HEK293T (cell line): Measurements from ENCODE around the gene NTSR1.

Source experiments
- CTCF ChIA-PET: fragments of 350-600 bp; formaldehyde crosslinking; extraction: SDS; loops from one replicate; lab custom pipeline; 2021; ENCODE audit warnings: antibody characterized with exemption, inconsistent platforms; lab: Yijun Ruan, JAX
- POLR2A ChIA-PET: fragments of 350-600 bp; formaldehyde crosslinking; extraction: SDS; loops from one replicate; lab custom pipeline; 2020; ENCODE audit warnings: antibody characterized with exemption, inconsistent platforms; lab: Yijun Ruan, JAX
- DNase-seq: peaks from one replicate; pipeline ENCODE4 v3.0.0; 2012; ENCODE audit warnings: mixed read lengths; ENCODE audit errors: extremely low spot score
- ARNT ChIP-seq: fragments of 450-650 bp; IDR thresholded peaks from 2 replicates; pipeline ENCODE4 v1.6.1; 2017; ENCODE audit warnings: mild to moderate bottlenecking
- BHLHE40 ChIP-seq: fragments of 450-650 bp; IDR thresholded peaks from 2 replicates; pipeline ENCODE4 v1.6.1; 2016; ENCODE audit warnings: mild to moderate bottlenecking, moderate library complexity, borderline replicate concordance
- CTBP1 ChIP-seq: fragments of 450-650 bp; IDR thresholded peaks from 2 replicates; pipeline ENCODE4 v1.6.1; 2016; ENCODE audit warnings: borderline replicate concordance
- ELF4 ChIP-seq: fragments of 450-650 bp; IDR thresholded peaks from 2 replicates; pipeline ENCODE4 v1.6.1; 2017; ENCODE audit warnings: antibody characterized with exemption
- FOXA1 ChIP-seq: fragments of 450-650 bp; IDR thresholded peaks from 2 replicates; pipeline ENCODE4 v1.6.1; 2016; ENCODE audit warnings: mild to moderate bottlenecking
- FOXK2 ChIP-seq: fragments of 450-650 bp; IDR thresholded peaks from 2 replicates; pipeline ENCODE4 v1.6.1; 2016; ENCODE audit warnings: mild to moderate bottlenecking
- FOXM1 ChIP-seq: fragments of 450-650 bp; IDR thresholded peaks from 2 replicates; pipeline ENCODE4 v1.6.1; 2017; ENCODE audit warnings: mild to moderate bottlenecking, borderline replicate concordance
- HDGF ChIP-seq: fragments of 450-650 bp; IDR thresholded peaks from 2 replicates; pipeline ENCODE4 v1.6.1; 2017; ENCODE audit warnings: antibody characterized with exemption, borderline replicate concordance
- L3MBTL2 ChIP-seq: fragments of 450-650 bp; conservative IDR thresholded peaks from 2 replicates; pipeline ENCODE4 v1.6.1; 2016; ENCODE audit warnings: mild to moderate bottlenecking
- LEF1 ChIP-seq: fragments of 450-650 bp; IDR thresholded peaks from 2 replicates; pipeline ENCODE4 v1.6.1; 2017; ENCODE audit warnings: mild to moderate bottlenecking, borderline replicate concordance
- NFRKB ChIP-seq: fragments of 450-650 bp; IDR thresholded peaks from 2 replicates; pipeline ENCODE4 v1.6.1; 2016; ENCODE audit warnings: mild to moderate bottlenecking, moderate library complexity
- SP1 ChIP-seq: fragments of 450-650 bp; IDR thresholded peaks from 2 replicates; pipeline ENCODE4 v1.6.1; 2017
- SUZ12 ChIP-seq: fragments of 450-650 bp; IDR thresholded peaks from 2 replicates; pipeline ENCODE4 v1.6.1; 2016; ENCODE audit warnings: mild to moderate bottlenecking
- TARDBP ChIP-seq: fragments of 450-650 bp; IDR thresholded peaks from 2 replicates; pipeline ENCODE4 v1.6.1; 2016
- ZNF384 ChIP-seq: fragments of 450-650 bp; IDR thresholded peaks from 2 replicates; pipeline ENCODE4 v1.6.1; 2016
- TF ChIP-seq, protein P1 (sequence below): fragments of 450-650 bp; IDR thresholded peaks from 2 replicates; pipeline ENCODE4 v1.6.1; 2016

The NTSR1 gene

DNA sequence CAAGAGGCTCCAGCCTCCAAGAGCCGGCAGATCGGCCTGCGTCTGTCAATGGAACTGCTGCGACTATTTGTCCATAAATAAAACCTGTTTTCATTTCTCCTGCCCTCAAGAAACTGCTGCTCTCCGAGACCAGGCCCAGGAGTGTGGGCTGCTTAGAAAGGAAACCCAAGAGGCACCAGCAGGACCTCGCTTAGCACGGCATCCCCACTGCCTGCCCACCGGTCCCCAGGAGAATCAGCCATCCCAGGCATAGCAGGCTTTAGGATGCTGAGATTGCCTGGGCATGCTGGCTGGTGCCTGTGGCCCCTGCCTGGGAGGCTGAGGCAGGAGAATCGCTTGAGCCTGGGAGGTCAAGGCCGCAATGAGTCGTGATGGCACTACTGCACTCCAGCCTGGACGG is 17.6 kb downstream of the NTSR1 start:
- CTCF ChIA-PET: no interaction called here
- no peak for TF ChIP-seq TARDBP
- TF ChIP-seq FOXK2: no peak
- no peak for TF ChIP-seq ARNT
- TF ChIP-seq L3MBTL2: no peak
- TF ChIP-seq FOXA1: no peak
- TF ChIP-seq FOXM1: no peak
- no peak for TF ChIP-seq ZNF384
- TF ChIP-seq, protein P1, sequence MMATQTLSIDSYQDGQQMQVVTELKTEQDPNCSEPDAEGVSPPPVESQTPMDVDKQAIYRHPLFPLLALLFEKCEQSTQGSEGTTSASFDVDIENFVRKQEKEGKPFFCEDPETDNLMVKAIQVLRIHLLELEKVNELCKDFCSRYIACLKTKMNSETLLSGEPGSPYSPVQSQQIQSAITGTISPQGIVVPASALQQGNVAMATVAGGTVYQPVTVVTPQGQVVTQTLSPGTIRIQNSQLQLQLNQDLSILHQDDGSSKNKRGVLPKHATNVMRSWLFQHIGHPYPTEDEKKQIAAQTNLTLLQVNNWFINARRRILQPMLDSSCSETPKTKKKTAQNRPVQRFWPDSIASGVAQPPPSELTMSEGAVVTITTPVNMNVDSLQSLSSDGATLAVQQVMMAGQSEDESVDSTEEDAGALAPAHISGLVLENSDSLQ: no peak
- no peak for TF ChIP-seq SP1
- TF ChIP-seq NFRKB: no peak
- TF ChIP-seq ELF4: no peak
- no peak for TF ChIP-seq HDGF
- TF ChIP-seq BHLHE40: no peak
- TF ChIP-seq SUZ12: no peak
- POLR2A ChIA-PET: no interaction called here
- DNase-seq: no peak

DNA sequence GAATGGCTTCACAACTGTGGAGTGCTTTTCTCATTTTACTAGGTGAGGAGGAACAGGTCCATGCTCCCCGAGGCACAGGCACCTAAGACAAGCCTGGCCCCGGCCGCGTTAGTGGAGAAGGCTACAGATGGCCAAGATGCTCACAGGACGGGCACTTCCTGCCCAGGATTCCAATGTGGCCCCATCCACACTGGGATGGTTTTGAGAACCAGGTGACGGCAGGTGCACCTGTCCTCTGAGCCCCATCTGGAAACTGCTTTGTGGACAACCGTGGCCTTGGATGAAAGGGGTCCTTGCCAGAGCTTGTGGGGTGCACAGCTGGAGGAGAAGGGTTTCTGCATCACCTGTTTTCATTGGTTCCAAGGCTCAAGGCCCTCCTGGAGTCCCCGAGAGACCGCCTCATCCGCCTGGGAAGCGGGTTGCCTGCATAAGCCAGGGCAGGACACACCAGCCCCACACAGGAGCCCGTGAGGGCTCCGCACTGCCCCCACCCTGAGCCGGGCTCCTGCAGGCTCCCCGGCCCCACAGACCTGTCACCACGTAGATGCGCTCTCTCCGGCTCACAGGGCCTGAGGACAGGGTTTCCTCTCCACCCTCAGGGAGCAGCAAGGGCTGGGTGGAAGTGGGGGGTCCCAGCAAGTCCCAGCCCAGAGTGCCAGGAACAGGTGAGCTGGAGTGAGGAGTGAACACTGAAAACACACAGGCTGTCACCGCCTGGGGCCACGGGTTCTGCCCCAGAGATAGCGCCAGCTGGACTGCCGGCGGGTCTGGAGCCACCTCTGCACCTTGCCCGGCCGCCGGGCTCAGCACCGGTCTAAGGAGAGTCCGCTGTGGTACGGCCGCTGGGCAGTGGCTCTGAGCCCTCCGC is 18.3 kb downstream of the NTSR1 start:
- TF ChIP-seq FOXK2 (no peak), BHLHE40 (no peak), NFRKB (no peak), ZNF384 (no peak), TARDBP (no peak), FOXA1 (no peak), HDGF (no peak), ELF4 (no peak), FOXM1 (no peak), ARNT (no peak), L3MBTL2 (no peak), CTBP1 (no peak), SP1 (no peak), SUZ12 (no peak), LEF1 (no peak)
- TF ChIP-seq, protein P1: no peak
- no peak for DNase-seq
- POLR2A ChIA-PET: no interaction called here
- CTCF ChIA-PET: no interaction called here

DNA sequence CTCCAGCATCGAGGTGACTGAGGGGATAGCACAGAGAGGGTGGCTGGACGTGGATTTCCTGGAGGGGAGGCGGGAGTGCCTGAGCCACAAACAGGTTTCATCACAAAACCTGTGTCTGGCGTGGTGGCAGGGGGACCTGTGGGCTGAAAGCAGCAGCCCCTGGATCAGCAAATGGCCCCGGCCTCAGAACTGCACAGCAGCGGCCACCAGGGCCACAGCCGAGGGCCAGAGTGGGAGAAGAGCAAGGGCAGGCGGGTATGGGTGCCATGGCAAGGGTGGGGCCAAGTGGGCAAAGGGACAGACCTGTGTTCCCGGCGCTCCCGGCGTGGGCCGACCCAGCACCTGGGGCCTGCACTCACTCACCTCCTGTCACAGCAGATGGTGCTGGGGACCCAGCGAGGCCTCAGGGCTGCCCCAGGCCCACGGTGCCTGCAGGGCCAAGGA is 19.0 kb downstream of the NTSR1 start:
- TF ChIP-seq LEF1: no peak
- TF ChIP-seq ELF4: no peak
- no peak for TF ChIP-seq FOXK2
- TF ChIP-seq, protein P1: no peak
- no peak for TF ChIP-seq BHLHE40
- no peak for TF ChIP-seq SUZ12
- ChIA-PET POLR2A (no interaction called here), CTCF (no interaction called here)
- DNase-seq: no peak

DNA sequence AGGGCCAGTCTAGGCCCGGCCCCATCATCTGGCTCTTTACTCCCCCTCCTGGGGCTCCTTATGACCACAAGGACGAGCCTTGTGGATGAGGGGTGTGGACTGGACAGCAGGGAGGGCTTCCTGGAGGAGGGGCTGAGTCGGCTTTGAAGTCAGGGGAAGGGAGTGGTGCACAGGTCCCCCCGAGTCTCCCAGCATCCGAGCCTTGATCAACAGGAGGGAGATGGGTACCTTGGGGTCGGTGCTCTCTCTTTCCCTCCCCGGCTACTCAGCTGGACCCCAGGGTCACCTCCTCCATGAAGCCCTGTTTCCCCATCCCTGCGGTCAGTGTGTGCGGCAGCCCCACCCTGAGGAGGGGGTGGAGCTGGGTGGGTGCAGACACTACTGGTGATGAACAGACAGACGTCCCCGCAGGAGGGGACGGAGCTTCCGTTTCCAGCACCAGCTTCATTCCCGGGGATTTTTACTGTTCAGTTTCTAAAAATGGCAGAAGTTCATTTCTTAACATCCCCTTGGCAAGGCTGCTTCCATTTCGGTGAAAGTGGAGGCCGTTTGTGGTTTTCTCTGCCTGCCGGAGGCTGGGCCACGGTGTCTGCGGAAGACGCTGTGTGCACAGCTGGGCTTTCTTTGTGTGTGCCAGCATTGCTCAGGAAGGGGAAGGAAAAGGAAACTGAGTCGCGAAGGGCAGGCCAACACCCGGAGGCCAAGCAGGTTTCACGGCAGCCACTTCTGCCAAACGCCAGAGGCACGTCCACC is 19.6 kb downstream of the NTSR1 start:
- ChIA-PET CTCF (no interaction called here), POLR2A (no interaction called here)
- TF ChIP-seq L3MBTL2 (no peak), ARNT (no peak), NFRKB (no peak), ZNF384 (no peak), FOXA1 (no peak), FOXM1 (no peak), BHLHE40 (no peak), HDGF (no peak), ELF4 (no peak), SUZ12 (no peak), TARDBP (no peak)
- DNase-seq: no peak

DNA sequence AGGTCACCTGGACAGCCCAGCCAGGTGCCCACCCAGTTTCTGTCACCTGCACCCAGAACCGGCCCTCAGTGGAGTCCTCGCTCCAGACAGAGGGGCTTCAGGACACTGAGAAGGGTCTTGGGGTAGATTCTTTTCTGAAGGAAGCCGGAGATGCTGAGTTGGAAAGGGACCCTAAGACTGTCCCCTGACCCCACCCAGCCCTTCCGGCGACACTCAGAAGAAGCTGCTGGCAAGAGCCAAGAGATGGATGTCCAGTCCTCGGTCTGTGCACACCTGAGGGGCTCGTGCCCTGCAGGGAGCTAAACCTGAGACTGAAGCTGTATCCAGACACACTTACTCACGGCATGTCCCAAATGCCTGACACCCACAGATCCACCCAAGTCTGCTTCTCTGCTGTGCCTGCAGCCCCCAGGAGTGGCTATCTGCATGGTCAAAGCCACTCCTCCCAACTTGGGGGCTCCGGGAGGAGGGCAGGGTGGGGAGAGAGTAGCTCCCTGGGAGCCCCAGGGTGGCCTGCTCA is 20.2 kb downstream of the NTSR1 start:
- no peak for DNase-seq
- ChIA-PET CTCF (no interaction called here), POLR2A (no interaction called here)
- no peak for TF ChIP-seq CTBP1
- TF ChIP-seq L3MBTL2: no peak
- no peak for TF ChIP-seq SUZ12
- TF ChIP-seq FOXM1: no peak
- no peak for TF ChIP-seq HDGF
- no peak for TF ChIP-seq TARDBP
- no peak for TF ChIP-seq FOXA1
- TF ChIP-seq ZNF384: no peak
- no peak for TF ChIP-seq ARNT
- no peak for TF ChIP-seq FOXK2
- no peak for TF ChIP-seq LEF1
- TF ChIP-seq BHLHE40: no peak
- no peak for TF ChIP-seq ELF4
- no peak for TF ChIP-seq NFRKB
- TF ChIP-seq, protein P1: no peak
- TF ChIP-seq SP1: no peak
